ENCODE data around the gene CHRNE.
A peak's percentile ranks its signal among the peaks of the same experiment; 100 is the strongest.
"Not testable (repeated sequence)": the region's sequence is repeated elsewhere in the genome, so short reads cannot be mapped to it uniquely, and the experiment has no call there.

Gene CHRNE

GRCh38 chr17:4919511-4920047 is 16.7 kb upstream of the CHRNE start:
- H3K18ac ChIP-seq (ENCODE audit: low read depth in 1 of 2, low read length in 2 of 2), result no peak overlapping the region
- H3K4ac ChIP-seq (ENCODE audit: low read depth in 1 of 2, low read length in 2 of 2), result no peak overlapping the region
- H3K23ac ChIP-seq (ENCODE audit: low read length in 2 of 2), result no peak overlapping the region
- H3K27me3 ChIP-seq (ENCODE audit: control insufficient read depth in 1 of 2, insufficient read depth in 1 of 2, low read length in 2 of 2), result no peaks in the 10 kb centered on the region
- WGBS, result 57% methylated on average over 6 of the region's 8 CpGs
- peak; percentile 30 for DNase-seq
- no peak overlapping the region for H4K8ac ChIP-seq (ENCODE audit: low read length)
- H2BK5ac ChIP-seq (ENCODE audit: low read depth, low read length, poor library complexity, severe bottlenecking), result no peak overlapping the region
- no peaks in the 10 kb centered on the region for H3K9me3 ChIP-seq (ENCODE audit: control insufficient read depth, low read length)
- no peaks in the 10 kb centered on the region for H3K4me1 ChIP-seq (ENCODE audit: control insufficient read depth, insufficient read depth, low read depth, low read length)
- no peak overlapping the region for H2AFZ ChIP-seq (ENCODE audit: low read depth, low read length)
- H3K27ac ChIP-seq (ENCODE audit: low read length, poor library complexity, severe bottlenecking), result no peak overlapping the region
- no peak overlapping the region for H3K9ac ChIP-seq (ENCODE audit: low read length)
- peak overlapping the region in 1 of 2 experiments; percentile 6 for H3K4me3 ChIP-seq (ENCODE audit: insufficient read depth in 1 of 2, low read depth in 1 of 2, low read length in 2 of 2)
- H3K4me2 ChIP-seq (ENCODE audit: low read length, poor library complexity, severe bottlenecking), result no peak overlapping the region
- no peak overlapping the region for H2BK12ac ChIP-seq (ENCODE audit: low read length in 2 of 2)
- no peak overlapping the region for H2BK120ac ChIP-seq (ENCODE audit: low read depth, low read length)
- H3K14ac ChIP-seq (ENCODE audit: low read length in 2 of 2), result no peak overlapping the region
- no peak overlapping the region for H2AK5ac ChIP-seq (ENCODE audit: low read length, severe bottlenecking)
- no peaks in the 10 kb centered on the region for H3K36me3 ChIP-seq (ENCODE audit: control insufficient read depth in 1 of 2, insufficient read depth in 2 of 2, low read depth in 1 of 2, low read length in 2 of 2)
- H2BK15ac ChIP-seq (ENCODE audit: low read depth, poor library complexity, severe bottlenecking), result no peak overlapping the region
- no peak overlapping the region for H4K91ac ChIP-seq (ENCODE audit: low read length)
- H3K79me1 ChIP-seq (replicated peaks; ENCODE audit: low read length, poor library complexity, severe bottlenecking), result no peaks in the 10 kb centered on the region

- H2AFZ ChIP-seq (ENCODE audit: low read depth, low read length); H3K9ac ChIP-seq (ENCODE audit: low read length); H3K36me3 ChIP-seq (ENCODE audit: control insufficient read depth in 1 of 2, insufficient read depth in 2 of 2, low read depth in 1 of 2, low read length in 2 of 2); H3K27ac ChIP-seq (ENCODE audit: low read length, poor library complexity, severe bottlenecking); H2BK120ac ChIP-seq (ENCODE audit: low read depth, low read length); H4K8ac ChIP-seq (ENCODE audit: low read length); H4K91ac ChIP-seq (ENCODE audit: low read length); H3K4ac ChIP-seq (ENCODE audit: low read depth in 1 of 2, low read length in 2 of 2); H3K4me1 ChIP-seq (ENCODE audit: control insufficient read depth, insufficient read depth, low read depth, low read length); H3K4me2 ChIP-seq (ENCODE audit: low read length, poor library complexity, severe bottlenecking); H3K27me3 ChIP-seq (ENCODE audit: control insufficient read depth in 1 of 2, insufficient read depth in 1 of 2, low read length in 2 of 2); H3K4me3 ChIP-seq (ENCODE audit: insufficient read depth in 1 of 2, low read depth in 1 of 2, low read length in 2 of 2); DNase-seq; H3K23ac ChIP-seq (ENCODE audit: low read length in 2 of 2); H3K79me1 ChIP-seq (replicated peaks; ENCODE audit: low read length, poor library complexity, severe bottlenecking); H2AK5ac ChIP-seq (ENCODE audit: low read length, severe bottlenecking); H2BK15ac ChIP-seq (ENCODE audit: low read depth, poor library complexity, severe bottlenecking); H3K14ac ChIP-seq (ENCODE audit: low read length in 2 of 2); H3K18ac ChIP-seq (ENCODE audit: low read depth in 1 of 2, low read length in 2 of 2); H2BK12ac ChIP-seq (ENCODE audit: low read length in 2 of 2); H3K9me3 ChIP-seq (ENCODE audit: control insufficient read depth, low read length); H2BK5ac ChIP-seq (ENCODE audit: low read depth, low read length, poor library complexity, severe bottlenecking): not testable (repeated sequence)
- 88% methylated on average over 3 of the region's 4 CpGs for WGBS
Measured at GRCh38 chr17:4914551-4914950, 11.7 kb upstream of the CHRNE start.

- Histone ChIP-seq H2AFZ (ENCODE audit: low read depth, low read length) (no peak overlapping the region), H3K9me3 (ENCODE audit: control insufficient read depth, low read length) (no peaks in the 10 kb centered on the region), H2AK5ac (ENCODE audit: low read length, severe bottlenecking) (no peak overlapping the region), H3K27ac (ENCODE audit: low read length, poor library complexity, severe bottlenecking) (no peak overlapping the region), H3K4me3 (ENCODE audit: insufficient read depth in 1 of 2, low read depth in 1 of 2, low read length in 2 of 2) (no peak overlapping the region), H4K8ac (ENCODE audit: low read length) (no peak overlapping the region), H2BK15ac (ENCODE audit: low read depth, poor library complexity, severe bottlenecking) (no peak overlapping the region), H4K91ac (ENCODE audit: low read length) (no peak overlapping the region), H3K4me1 (ENCODE audit: control insufficient read depth, insufficient read depth, low read depth, low read length) (peaks cover 7% of the 10 kb centered on the region), H3K23ac (ENCODE audit: low read length in 2 of 2) (no peak overlapping the region), H3K14ac (ENCODE audit: low read length in 2 of 2) (no peak overlapping the region), H3K36me3 (ENCODE audit: control insufficient read depth in 1 of 2, insufficient read depth in 2 of 2, low read depth in 1 of 2, low read length in 2 of 2) (no peaks in the 10 kb centered on the region), H3K4me2 (ENCODE audit: low read length, poor library complexity, severe bottlenecking) (no peak overlapping the region), H3K27me3 (ENCODE audit: control insufficient read depth in 1 of 2, insufficient read depth in 1 of 2, low read length in 2 of 2) (no peaks in the 10 kb centered on the region), H3K4ac (ENCODE audit: low read depth in 1 of 2, low read length in 2 of 2) (no peak overlapping the region), H2BK5ac (ENCODE audit: low read depth, low read length, poor library complexity, severe bottlenecking) (no peak overlapping the region), H3K18ac (ENCODE audit: low read depth in 1 of 2, low read length in 2 of 2) (no peak overlapping the region), H2BK120ac (ENCODE audit: low read depth, low read length) (no peak overlapping the region), H3K9ac (ENCODE audit: low read length) (no peak overlapping the region), H2BK12ac (ENCODE audit: low read length in 2 of 2) (no peak overlapping the region), H3K79me1 (replicated peaks; ENCODE audit: low read length, poor library complexity, severe bottlenecking) (no peaks in the 10 kb centered on the region)
- no CpG with 5 or more reads among the region's 1 CpG for WGBS
- no peak for DNase-seq
Measured at GRCh38 chr17:4913994-4914393, 11.1 kb upstream of the CHRNE start.

DNA sequence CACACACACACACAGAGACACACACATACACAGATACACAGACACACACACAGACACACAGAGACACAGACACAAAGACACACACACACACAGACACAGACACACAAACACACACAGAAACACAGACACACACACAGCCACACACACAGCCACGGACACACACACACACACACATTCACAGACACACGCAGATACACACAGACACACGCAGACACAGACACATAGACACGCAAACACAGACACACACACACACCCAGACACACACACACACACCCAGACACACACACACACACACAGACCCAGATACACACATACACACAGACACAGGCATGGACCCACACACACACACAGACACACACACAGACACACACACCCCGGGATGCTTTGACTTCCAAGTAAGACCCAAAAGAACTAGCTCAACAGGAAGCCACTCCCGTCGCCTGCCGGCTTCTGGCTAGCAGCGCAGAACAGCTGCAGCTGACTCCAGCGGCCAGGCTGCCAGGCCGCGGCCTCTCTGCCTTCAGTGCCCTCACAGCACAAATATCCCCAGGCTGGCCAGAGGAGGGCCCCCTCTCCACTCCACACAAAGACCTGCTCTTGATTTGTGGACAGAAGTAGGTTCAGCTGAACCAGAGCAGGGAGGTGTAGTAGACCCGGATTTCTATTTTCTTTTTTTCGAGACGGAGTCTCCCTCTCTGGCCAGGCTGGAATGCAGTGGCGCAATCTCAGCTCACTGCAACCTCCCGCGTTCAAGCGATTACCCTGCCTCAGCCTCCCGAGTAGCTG is 6.0 kb upstream of the CHRNE start:
- Histone ChIP-seq H2BK15ac (ENCODE audit: low read depth, poor library complexity, severe bottlenecking) (no peak overlapping the region), H3K27me3 (ENCODE audit: control insufficient read depth in 1 of 2, insufficient read depth in 1 of 2, low read length in 2 of 2) (peaks cover 3 to 15% of the 10 kb centered on the region in 2 experiments), H3K79me1 (replicated peaks; ENCODE audit: low read length, poor library complexity, severe bottlenecking) (no peaks in the 10 kb centered on the region), H3K4me2 (ENCODE audit: low read length, poor library complexity, severe bottlenecking) (no peak overlapping the region), H3K4me1 (ENCODE audit: control insufficient read depth, insufficient read depth, low read depth, low read length) (peaks cover 14% of the 10 kb centered on the region), H2BK12ac (ENCODE audit: low read length in 2 of 2) (peak overlapping the region; percentile 18 to 58), H3K27ac (ENCODE audit: low read length, poor library complexity, severe bottlenecking) (peak overlapping the region; percentile 3), H2BK5ac (ENCODE audit: low read depth, low read length, poor library complexity, severe bottlenecking) (no peak overlapping the region), H3K9ac (ENCODE audit: low read length) (peak overlapping the region; percentile 74), H3K36me3 (ENCODE audit: control insufficient read depth in 1 of 2, insufficient read depth in 2 of 2, low read depth in 1 of 2, low read length in 2 of 2) (no peaks in the 10 kb centered on the region), H4K8ac (ENCODE audit: low read length) (peak overlapping the region; percentile 9), H3K9me3 (ENCODE audit: control insufficient read depth, low read length) (no peaks in the 10 kb centered on the region), H2AFZ (ENCODE audit: low read depth, low read length) (peak overlapping the region; percentile 55), H2BK120ac (ENCODE audit: low read depth, low read length) (no peak overlapping the region), H4K91ac (ENCODE audit: low read length) (peak overlapping the region; percentile 2), H3K4me3 (ENCODE audit: insufficient read depth in 1 of 2, low read depth in 1 of 2, low read length in 2 of 2) (peak overlapping the region in 1 of 2 experiments; percentile 23), H3K4ac (ENCODE audit: low read depth in 1 of 2, low read length in 2 of 2) (no peak overlapping the region), H3K23ac (ENCODE audit: low read length in 2 of 2) (no peak overlapping the region), H2AK5ac (ENCODE audit: low read length, severe bottlenecking) (no peak overlapping the region), H3K18ac (ENCODE audit: low read depth in 1 of 2, low read length in 2 of 2) (peak overlapping the region; percentile 1 to 44), H3K14ac (ENCODE audit: low read length in 2 of 2) (peak overlapping the region in 1 of 2 experiments; percentile 93)
- WGBS, result 26% methylated on average over 18 of the region's 20 CpGs
- peak; percentile 95 for DNase-seq
